Fibroblast of mammary gland (primary cell): ENCODE measurements around the gene ILKAP.

Experiments
- DNase-seq: peaks from one replicate; pipeline ENCODE4 v3.0.0-alpha.2; 2010; ENCODE audit warnings: low read depth
- H3K4me3 ChIP-seq: 2 replicates; pipeline ENCODE4 v1.5.1; 2011; ENCODE audit warnings: low read depth, mild to moderate bottlenecking, low read length, moderate library complexity; ENCODE audit not compliant: control insufficient read depth
- TF ChIP-seq, protein P1 (sequence below): conservative IDR thresholded peaks from 2 replicates; pipeline ENCODE4 v1.5.1; 2011; ENCODE audit warnings: low read depth, low read length, inconsistent platforms; ENCODE audit not compliant: control insufficient read depth, insufficient read depth

ILKAP gene

DNA sequence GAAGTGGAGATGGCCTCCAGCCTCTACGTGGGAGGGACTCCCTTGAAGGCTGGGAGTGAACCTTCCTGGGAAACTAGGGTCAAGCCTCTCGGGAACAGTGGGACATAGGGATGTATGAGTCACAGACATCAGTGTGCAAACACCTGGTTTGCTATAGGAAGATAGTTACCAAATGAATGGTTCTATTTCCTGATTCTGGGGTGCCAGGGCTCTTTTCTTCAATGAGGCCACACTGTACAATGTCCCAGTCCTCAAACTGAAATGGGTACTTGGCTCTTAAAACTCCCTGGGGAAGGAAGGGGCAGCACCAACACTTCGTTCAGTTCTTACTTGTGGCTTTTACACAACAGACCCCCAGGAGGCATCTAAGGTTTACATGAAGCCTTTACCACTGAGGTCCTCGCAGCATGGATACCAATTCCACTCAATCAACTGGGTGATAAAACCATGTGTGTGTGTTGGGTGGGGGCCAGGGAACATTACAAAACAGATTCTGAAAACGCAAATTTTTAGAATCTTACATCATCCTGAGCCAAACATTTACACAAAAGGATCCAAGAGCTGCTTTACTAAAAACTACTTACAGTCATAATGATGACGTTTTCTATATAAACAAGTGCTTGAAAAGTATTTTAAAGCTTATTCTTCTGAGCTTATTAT is 34.3 kb downstream of the ILKAP start:
- DNase-seq, result peak; percentile 97
- H3K4me3 ChIP-seq, result peak overlapping the region; percentile 39
- TF ChIP-seq, protein P1, sequence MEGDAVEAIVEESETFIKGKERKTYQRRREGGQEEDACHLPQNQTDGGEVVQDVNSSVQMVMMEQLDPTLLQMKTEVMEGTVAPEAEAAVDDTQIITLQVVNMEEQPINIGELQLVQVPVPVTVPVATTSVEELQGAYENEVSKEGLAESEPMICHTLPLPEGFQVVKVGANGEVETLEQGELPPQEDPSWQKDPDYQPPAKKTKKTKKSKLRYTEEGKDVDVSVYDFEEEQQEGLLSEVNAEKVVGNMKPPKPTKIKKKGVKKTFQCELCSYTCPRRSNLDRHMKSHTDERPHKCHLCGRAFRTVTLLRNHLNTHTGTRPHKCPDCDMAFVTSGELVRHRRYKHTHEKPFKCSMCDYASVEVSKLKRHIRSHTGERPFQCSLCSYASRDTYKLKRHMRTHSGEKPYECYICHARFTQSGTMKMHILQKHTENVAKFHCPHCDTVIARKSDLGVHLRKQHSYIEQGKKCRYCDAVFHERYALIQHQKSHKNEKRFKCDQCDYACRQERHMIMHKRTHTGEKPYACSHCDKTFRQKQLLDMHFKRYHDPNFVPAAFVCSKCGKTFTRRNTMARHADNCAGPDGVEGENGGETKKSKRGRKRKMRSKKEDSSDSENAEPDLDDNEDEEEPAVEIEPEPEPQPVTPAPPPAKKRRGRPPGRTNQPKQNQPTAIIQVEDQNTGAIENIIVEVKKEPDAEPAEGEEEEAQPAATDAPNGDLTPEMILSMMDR, result no peak

DNA sequence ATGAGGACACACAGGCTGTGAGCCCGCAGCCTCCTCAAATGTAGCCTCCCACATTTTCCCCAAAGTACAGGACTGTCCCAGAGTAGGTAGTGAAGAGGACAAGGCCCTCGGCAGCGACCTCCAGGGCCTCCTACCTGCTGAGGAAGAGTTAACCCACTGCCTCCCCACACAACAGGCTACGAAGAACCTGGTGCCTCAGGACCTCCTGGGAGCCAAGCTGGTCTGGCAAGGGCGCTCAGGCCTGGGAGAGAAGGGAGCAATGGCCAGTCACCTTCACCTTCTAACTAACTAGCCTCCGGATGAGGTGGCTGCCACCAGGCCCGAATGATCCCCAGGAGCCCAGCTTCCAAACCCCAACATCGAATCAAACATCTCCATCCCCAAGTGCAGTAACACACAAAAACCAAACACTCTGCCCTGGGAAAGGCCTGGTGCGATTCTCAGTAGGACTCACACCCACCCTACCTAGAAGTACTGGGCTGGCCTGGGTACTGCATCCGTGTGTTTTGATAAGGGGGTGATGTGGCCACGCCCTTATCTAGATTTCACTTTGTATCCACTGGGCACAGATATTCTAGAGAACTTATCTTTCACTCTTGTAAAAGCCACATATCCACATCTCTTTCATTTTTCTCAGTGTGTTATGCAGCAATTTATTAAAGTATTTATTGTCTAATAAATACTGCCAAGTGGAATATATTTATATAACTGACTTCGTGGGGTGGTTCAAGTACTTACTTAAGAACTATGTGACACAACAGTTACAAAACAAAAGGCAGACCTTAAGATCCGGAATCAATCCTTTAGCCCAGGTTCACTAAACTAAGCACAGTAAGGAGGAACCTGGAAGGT is 35.1 kb downstream of the ILKAP start:
- H3K4me3 ChIP-seq, result no peak overlapping the region
- TF ChIP-seq, protein P1, result no peak
- no peak for DNase-seq

DNA sequence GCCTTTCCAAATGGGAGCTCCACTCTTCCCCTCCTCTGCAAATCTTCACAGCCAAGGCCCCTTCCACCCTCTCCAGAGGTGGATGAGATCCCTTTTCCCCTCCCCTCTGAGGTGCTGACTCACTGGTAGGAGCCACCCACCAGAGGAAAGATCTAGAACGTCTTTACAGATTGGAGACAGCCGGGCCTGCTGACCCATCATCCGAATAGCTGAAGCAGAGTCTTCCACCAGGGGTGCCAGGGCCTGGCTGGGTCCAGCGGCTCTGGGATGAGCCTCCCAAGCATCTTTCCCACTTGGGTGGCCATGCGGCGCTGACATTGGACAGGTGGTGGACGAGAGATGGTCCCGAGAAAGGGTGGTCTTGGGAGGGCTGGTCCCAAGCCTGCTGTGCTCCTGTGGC is 35.7 kb downstream of the ILKAP start:
- peak; percentile 69 for DNase-seq
- TF ChIP-seq, protein P1, result no peak

DNA sequence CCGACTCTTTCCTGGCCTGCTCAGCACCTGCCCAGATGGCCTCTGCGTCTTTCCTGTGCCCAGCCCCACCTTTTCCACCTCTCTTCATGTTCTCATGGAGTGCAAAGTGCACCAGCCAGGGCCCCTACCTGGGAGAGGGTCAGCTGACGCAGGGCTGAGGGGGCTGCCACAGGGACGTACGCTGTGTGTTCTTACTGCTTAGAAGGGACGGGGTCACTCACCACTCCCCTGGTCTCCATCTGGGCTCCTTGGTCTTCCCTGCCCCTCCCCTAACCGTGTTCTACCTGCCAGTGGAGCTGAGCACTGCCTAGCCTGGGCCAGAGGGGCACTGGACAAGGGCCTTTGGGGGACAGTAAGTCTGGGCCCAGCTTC is 36.2 kb downstream of the ILKAP start:
- no peak for DNase-seq
- H3K4me3 ChIP-seq, result no peak overlapping the region
- TF ChIP-seq, protein P1, result no peak

More for the DNA sequence above, 35.7 kb downstream of the ILKAP start:
- H3K4me3 ChIP-seq, result no peak overlapping the region

DNA sequence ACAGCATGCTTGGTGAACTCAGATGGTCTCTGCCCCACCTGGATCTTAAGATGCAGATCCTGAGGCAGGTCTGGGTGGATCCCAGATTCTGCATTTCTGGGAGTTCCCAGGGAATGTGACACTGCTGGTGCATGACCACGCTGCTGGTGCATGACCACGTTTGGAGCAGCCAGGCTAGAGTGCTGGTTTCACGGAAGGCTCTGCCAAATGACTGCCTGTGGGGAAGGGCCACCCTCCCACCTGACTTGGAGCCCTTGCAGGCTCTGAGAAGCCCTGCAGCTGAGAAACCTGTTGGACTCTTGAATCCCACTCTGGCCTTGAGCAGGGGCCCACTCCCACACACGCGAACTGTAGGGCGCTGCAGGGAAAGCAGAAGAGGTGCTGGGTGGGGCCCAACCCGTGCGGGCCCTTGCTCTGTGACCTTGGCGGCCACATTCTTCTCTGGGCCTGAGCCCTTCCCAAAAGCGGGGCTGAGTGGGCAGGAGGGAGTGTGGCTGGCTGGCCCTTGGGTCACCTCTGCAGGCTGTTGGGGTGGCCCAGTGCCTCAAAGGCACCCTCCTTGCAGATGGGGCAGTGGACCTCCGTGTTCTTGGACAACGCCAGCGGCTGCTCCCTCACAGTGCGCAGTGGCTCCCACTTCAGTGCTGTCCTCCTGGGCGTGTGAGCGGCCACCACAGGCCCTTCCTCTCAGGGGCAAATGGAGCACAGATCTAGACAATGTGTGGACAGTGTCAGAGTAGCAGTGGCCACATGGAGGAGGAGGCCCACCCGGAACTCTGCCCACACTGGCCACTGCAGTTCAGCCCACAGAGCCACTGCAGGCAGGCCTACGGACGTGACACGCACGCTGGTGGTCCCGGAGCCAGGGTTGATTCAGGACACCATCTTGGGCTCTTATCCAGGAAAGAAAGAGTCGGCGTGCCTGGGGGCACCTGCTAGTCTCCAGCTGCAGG is 36.8 kb downstream of the ILKAP start:
- DNase-seq, result no peak
- TF ChIP-seq, protein P1, result no peak
- H3K4me3 ChIP-seq, result no peak overlapping the region

DNA sequence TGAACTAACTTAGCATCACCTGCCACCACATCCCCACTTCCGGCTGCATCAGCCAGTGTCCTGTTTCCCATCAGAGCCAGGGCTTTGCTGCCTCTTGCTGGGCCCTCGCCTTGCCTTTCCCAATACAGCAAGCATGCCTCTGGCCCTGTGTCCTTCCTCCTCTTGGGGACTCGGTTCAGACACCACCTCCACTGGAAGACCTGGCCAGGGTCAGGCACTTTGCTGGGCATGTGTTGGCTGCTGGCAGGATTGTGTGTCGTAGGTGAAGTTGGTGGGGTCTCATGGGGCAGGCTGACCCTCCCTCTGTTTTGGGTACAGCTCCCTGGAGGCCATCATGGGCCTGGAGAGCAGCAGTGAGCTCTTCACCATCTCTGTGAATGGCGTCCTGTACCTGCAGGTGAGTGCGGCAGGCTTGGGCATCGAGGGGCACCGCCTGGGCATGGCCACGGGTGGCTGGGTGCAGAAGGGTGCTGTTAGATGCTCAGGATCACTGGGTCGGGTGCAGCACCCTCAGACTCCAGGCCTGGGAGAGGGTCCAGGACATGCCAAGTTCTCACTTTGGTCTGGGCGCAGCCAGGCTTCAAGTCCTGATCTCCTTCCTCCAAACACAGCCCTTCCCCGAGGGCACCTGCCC is 38.1 kb downstream of the ILKAP start:
- TF ChIP-seq, protein P1, result no peak
- DNase-seq, result no peak
- no peak overlapping the region for H3K4me3 ChIP-seq
